ENCODE data around the gene CAV2. TPM values are rescaled to one million over a fixed set of nuclear protein-coding genes. Genes with fewer than 3 reads are reported as not detected.
A peak's percentile ranks its signal among the peaks of the same experiment; 100 is the strongest.

Gene CAV2
- total RNA-seq, 1 experiment from 2014 or later = 18.1 TPM

DNA sequence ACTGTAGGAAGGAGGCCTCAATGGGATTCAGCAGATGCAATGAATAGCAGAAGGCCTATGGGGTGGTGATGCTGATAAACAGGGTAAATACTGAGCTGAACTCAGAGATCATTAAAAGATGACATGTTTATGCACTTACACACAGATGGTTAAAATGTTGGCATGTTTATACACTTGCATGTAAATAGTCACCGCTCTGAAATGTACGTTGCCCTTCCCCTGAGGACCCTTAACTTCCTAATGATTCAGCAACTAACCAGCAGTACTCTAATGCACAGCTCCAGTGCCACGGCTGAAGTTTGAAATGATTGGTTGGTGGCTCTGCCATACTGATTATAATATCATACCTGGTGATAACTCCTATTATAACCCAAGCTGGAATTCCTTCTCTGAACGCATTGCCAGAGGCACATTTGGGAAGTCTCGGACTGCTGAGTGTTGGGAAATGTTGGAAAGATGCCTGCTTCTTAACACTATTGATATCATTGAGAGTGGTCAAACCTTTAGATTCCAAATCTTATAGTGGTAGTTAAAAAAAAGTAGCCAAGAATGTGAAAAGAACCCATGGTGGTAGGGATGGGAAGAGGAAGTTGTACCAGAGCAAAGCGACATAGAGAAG lies 21.6 kb downstream of the CAV2 start:
- no peaks in the 10 kb centered on the region for H3K9me3 ChIP-seq
- Mint-ChIP-seq H3K4me1 (ENCODE audit: low read depth, unreplicated experiment) (no peaks in the 10 kb centered on the region), H3K9me3 (ENCODE audit: unreplicated experiment) (no peaks in the 10 kb centered on the region), H3K4me3 (ENCODE audit: unreplicated experiment) (no peak overlapping the region), H3K27ac (ENCODE audit: unreplicated experiment) (no peak overlapping the region), H3K27me3 (ENCODE audit: insufficient read depth, unreplicated experiment) (no peaks in the 10 kb centered on the region), H3K36me3 (ENCODE audit: insufficient read depth, unreplicated experiment) (no peaks in the 10 kb centered on the region)
- CTCF ChIA-PET = no interaction called here
- intact Hi-C loops (cut with micrococcal nuclease; ENCODE audit: unreplicated experiment) = no loop called here
- no TSS peak for BruUV-seq (replicated peaks)
- POLR2A ChIA-PET = no interaction called here
- H3K27me3 ChIP-seq (replicated peaks; ENCODE audit: control insufficient read depth, insufficient read depth, low read length) = no peaks in the 10 kb centered on the region
- H3K4me1 ChIP-seq = 0 out of 2 replicates have a peak, but pooled peaks cover 3% of the 10 kb centered on the region
- TF ChIP-seq, protein P1, sequence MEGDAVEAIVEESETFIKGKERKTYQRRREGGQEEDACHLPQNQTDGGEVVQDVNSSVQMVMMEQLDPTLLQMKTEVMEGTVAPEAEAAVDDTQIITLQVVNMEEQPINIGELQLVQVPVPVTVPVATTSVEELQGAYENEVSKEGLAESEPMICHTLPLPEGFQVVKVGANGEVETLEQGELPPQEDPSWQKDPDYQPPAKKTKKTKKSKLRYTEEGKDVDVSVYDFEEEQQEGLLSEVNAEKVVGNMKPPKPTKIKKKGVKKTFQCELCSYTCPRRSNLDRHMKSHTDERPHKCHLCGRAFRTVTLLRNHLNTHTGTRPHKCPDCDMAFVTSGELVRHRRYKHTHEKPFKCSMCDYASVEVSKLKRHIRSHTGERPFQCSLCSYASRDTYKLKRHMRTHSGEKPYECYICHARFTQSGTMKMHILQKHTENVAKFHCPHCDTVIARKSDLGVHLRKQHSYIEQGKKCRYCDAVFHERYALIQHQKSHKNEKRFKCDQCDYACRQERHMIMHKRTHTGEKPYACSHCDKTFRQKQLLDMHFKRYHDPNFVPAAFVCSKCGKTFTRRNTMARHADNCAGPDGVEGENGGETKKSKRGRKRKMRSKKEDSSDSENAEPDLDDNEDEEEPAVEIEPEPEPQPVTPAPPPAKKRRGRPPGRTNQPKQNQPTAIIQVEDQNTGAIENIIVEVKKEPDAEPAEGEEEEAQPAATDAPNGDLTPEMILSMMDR (IDR thresholded peaks at IDR 0.05; ENCODE audit: insufficient read depth in 1 of 2, low read depth in 1 of 2, low read length in 1 of 2, severe bottlenecking in 1 of 2, unreplicated experiment in 1 of 2) = no peak
- DNase-seq = no peak
- H3K4me3 ChIP-seq (ENCODE audit: low read depth, low read length) = no peak overlapping the region
- no peaks in the 10 kb centered on the region for H3K36me3 ChIP-seq (ENCODE audit: control insufficient read depth, insufficient read depth, low read length)

DNA sequence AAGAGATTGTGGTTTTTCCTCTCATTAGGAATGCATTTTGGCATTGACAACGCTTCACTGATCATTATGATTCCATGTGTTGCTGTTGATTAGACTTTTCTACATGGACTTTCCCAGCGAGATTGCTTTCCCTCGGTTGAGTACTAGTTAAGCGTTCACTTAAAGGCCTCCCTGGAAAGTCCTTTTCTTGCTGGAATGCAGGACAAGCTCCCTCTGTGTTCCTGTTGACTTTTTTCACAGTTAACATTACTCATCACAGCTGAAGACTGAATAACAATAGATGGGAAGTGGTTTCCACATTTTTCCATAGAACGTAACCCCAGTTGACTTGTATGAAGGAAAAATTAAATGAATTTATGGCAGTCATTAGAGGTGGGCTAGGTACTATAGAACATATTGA lies 22.7 kb downstream of the CAV2 start:
- Mint-ChIP-seq H3K9me3 (ENCODE audit: unreplicated experiment) (no peaks in the 10 kb centered on the region), H3K4me1 (ENCODE audit: low read depth, unreplicated experiment) (no peaks in the 10 kb centered on the region), H3K27me3 (ENCODE audit: insufficient read depth, unreplicated experiment) (no peaks in the 10 kb centered on the region), H3K36me3 (ENCODE audit: insufficient read depth, unreplicated experiment) (no peaks in the 10 kb centered on the region), H3K27ac (ENCODE audit: unreplicated experiment) (no peak overlapping the region), H3K4me3 (ENCODE audit: unreplicated experiment) (no peak overlapping the region)
- Histone ChIP-seq H3K9me3 (no peaks in the 10 kb centered on the region), H3K27me3 (replicated peaks; ENCODE audit: control insufficient read depth, insufficient read depth, low read length) (no peaks in the 10 kb centered on the region), H3K36me3 (ENCODE audit: control insufficient read depth, insufficient read depth, low read length) (no peaks in the 10 kb centered on the region), H3K4me3 (ENCODE audit: low read depth, low read length) (no peak overlapping the region), H3K4me1 (peaks cover 10% of the 10 kb centered on the region; the same call in 1 of the 2 replicates)
- BruUV-seq (replicated peaks) = no TSS peak
- CTCF ChIA-PET = interaction anchor here (0.7 kb wide), 2 partner anchors 302 to 370 kb away, joined by 3 to 7 read pairs; no protein-coding TSS in a partner anchor
- TF ChIP-seq, protein P1 (IDR thresholded peaks at IDR 0.05; ENCODE audit: insufficient read depth in 1 of 2, low read depth in 1 of 2, low read length in 1 of 2, severe bottlenecking in 1 of 2, unreplicated experiment in 1 of 2) = no peak
- intact Hi-C loops (cut with micrococcal nuclease; ENCODE audit: unreplicated experiment) = no loop called here
- POLR2A ChIA-PET = no interaction called here
- no peak for DNase-seq

DNA sequence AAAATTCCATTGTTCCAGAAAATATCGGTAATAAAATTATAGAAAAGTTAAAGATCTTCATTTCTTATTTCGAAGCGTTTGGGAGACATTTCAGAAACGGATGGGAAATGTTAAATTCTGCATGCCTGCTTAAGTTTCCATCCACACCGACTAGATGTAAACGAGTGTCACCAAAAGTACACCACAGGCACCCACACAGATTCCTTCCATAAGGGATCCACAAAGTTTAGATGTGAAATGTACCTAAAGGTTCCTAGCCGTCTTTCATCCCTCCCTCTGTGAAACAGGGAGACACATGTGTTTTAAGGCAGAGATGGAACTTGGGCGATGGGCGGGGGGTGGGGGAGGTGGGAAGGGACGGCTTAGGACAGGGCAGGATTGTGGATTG lies 24.7 kb downstream of the CAV2 start:
- intact Hi-C loops (cut with micrococcal nuclease; ENCODE audit: unreplicated experiment) = no loop called here

More for the DNA sequence above, 24.7 kb downstream of the CAV2 start:
- no peaks in the 10 kb centered on the region for H3K9me3 ChIP-seq
- BruUV-seq (replicated peaks) = no TSS peak
- no peaks in the 10 kb centered on the region for H3K36me3 ChIP-seq (ENCODE audit: control insufficient read depth, insufficient read depth, low read length)
- H3K36me3 Mint-ChIP-seq (ENCODE audit: insufficient read depth, unreplicated experiment) = no peaks in the 10 kb centered on the region
- H3K27me3 Mint-ChIP-seq (ENCODE audit: insufficient read depth, unreplicated experiment) = no peaks in the 10 kb centered on the region
- H3K4me1 Mint-ChIP-seq (ENCODE audit: low read depth, unreplicated experiment) = no peaks in the 10 kb centered on the region
- H3K4me3 Mint-ChIP-seq (ENCODE audit: unreplicated experiment) = peak overlapping the region; percentile 94
- H3K9me3 Mint-ChIP-seq (ENCODE audit: unreplicated experiment) = no peaks in the 10 kb centered on the region
- ChIA-PET CTCF (no interaction called here), POLR2A (no interaction called here)
- H3K4me3 ChIP-seq (ENCODE audit: low read depth, low read length) = peak overlapping the region; percentile 60; the same call in 1 of the 2 replicates
- peaks cover 10% of the 10 kb centered on the region; the same call in 1 of the 2 replicates for H3K4me1 ChIP-seq
- no peak for DNase-seq
- no peak overlapping the region for H3K27ac Mint-ChIP-seq (ENCODE audit: unreplicated experiment)
- TF ChIP-seq, protein P1 (IDR thresholded peaks at IDR 0.05; ENCODE audit: insufficient read depth in 1 of 2, low read depth in 1 of 2, low read length in 1 of 2, severe bottlenecking in 1 of 2, unreplicated experiment in 1 of 2) = no peak
- no peaks in the 10 kb centered on the region for H3K27me3 ChIP-seq (replicated peaks; ENCODE audit: control insufficient read depth, insufficient read depth, low read length)
